Activated CD8-positive, alpha-beta memory T cell treated with anti-CD3 and anti-CD28 coated beads, Interleukin-2, amount 50 U/mL, for 1 hour (primary cell): Measurements from ENCODE around the gene CCDC18.

Experiments
- DNase-seq: peaks from one replicate; pipeline ENCODE4 v3.0.0-alpha.2; 2020; ENCODE audit errors: extremely low read depth

The CCDC18 gene

GRCh38 chr1:93317207-93317606 lies 136.7 kb downstream of the CCDC18 start:
- no peak for DNase-seq

- no peak for DNase-seq
Measured at GRCh38 chr1:93317943-93318342, 137.4 kb downstream of the CCDC18 start.

GRCh38 chr1:93321720-93322119 lies 141.2 kb downstream of the CCDC18 start:
- no peak for DNase-seq

GRCh38 chr1:93322349-93322748 lies 141.8 kb downstream of the CCDC18 start:
- no peak for DNase-seq

GRCh38 chr1:93323185-93323820 lies 142.8 kb downstream of the CCDC18 start:
- no peak for DNase-seq

- no peak for DNase-seq
Measured at GRCh38 chr1:93324486-93325464, 144.3 kb downstream of the CCDC18 start.
